GM18517 (cell line): Measurements from ENCODE around the gene CEND1.

Source experiments
- ATAC-seq: cut with Tn5 transposase; IDR thresholded peaks from one replicate; pipeline ENCODE4 v1.9.1; 2021; ENCODE audit warnings: mild to moderate bottlenecking, moderate library complexity; ENCODE audit not compliant: unreplicated experiment

The CEND1 gene

GRCh38 chr11:827897-828192, 38.0 kb upstream of the CEND1 start, which contains the start of gene CRACR2B:
CRACR2B (plus strand) TSS chr11:827919; CDS start chr11:828608, 689 bp downstream.
- no peak for ATAC-seq

GRCh38 chr11:827146-827896, 37.4 kb upstream of the CEND1 start:
- ATAC-seq: no peak

GRCh38 chr11:826836-827145, 36.9 kb upstream of the CEND1 start:
- no peak for ATAC-seq

- ATAC-seq: no peak
Observed at GRCh38 chr11:826227-826621, 36.3 kb upstream of the CEND1 start.

- ATAC-seq: no peak
Observed at GRCh38 chr11:825366-826226, 35.7 kb upstream of the CEND1 start.

GRCh38 chr11:824942-825341, 35.1 kb upstream of the CEND1 start:
- ATAC-seq: no peak

- ATAC-seq: no peak
Observed at GRCh38 chr11:824292-824880, 34.5 kb upstream of the CEND1 start.

GRCh38 chr11:823441-824291, 33.8 kb upstream of the CEND1 start:
- no peak for ATAC-seq

GRCh38 chr11:821512-822371, 31.9 kb upstream of the CEND1 start:
- no peak for ATAC-seq

- ATAC-seq: no peak
Observed at GRCh38 chr11:820655-821511, 31.0 kb upstream of the CEND1 start.

- peak; percentile 64 for ATAC-seq
Observed at GRCh38 chr11:819943-820649, 30.2 kb upstream of the CEND1 start.

- peak; percentile 46 for ATAC-seq
Observed at GRCh38 chr11:819129-819931, 29.4 kb upstream of the CEND1 start.

GRCh38 chr11:818396-819128, 28.7 kb upstream of the CEND1 start, which contains the start of gene PNPLA2:
PNPLA2 (plus strand) TSS chr11:818914; CDS start chr11:819719, 805 bp downstream.
- no peak for ATAC-seq

GRCh38 chr11:816433-816779, 26.5 kb upstream of the CEND1 start:
- no peak for ATAC-seq

GRCh38 chr11:815675-816432, 26.0 kb upstream of the CEND1 start:
- no peak for ATAC-seq

GRCh38 chr11:813456-814096, 23.7 kb upstream of the CEND1 start:
- ATAC-seq: no peak
